HepG2 (cell line): ENCODE data around the gene DUSP16. TPM values are rescaled to one million over a fixed set of nuclear protein-coding genes. Genes with fewer than 3 reads are reported as not detected.

Source experiments
- ATAC-seq: fragments of 200-7000 bp; cut with Tn5 transposase; 3 replicates; pipeline ENCODE4 v1.9.1; 2020; ENCODE audit warnings: mild to moderate bottlenecking, moderate library complexity
- BruUV-seq: library from RNA; stranded (reverse); fragments of 400-500 nt; replicated peaks from 2 replicates; lab custom pipeline; 2021; lab: Mats Ljungman, UMichigan
- CTCF ChIA-PET: fragments of 300-600 bp; formaldehyde crosslinking; extraction: SDS; loops from one replicate; lab custom pipeline; 2021; ENCODE audit warnings: low total read pairs, inconsistent platforms, low intra/inter-chr PET ratio; lab: Yijun Ruan, JAX
- POLR2A ChIA-PET: fragments of 350-600 bp; sonication (Branson Sonifier 250); formaldehyde crosslinking; loops from one replicate; lab custom pipeline; 2020; ENCODE audit warnings: antibody characterized with exemption, inconsistent platforms; lab: Yijun Ruan, JAX
- DNase-seq: peaks from one replicate; pipeline ENCODE4 v3.0.0-alpha.2; 2015; ENCODE audit warnings: low spot score
- FAIRE-seq: peaks from 3 replicates; lab custom pipeline; 2011; peaks lifted over from hg19 to GRCh38; lab: Jason Lieb, UNC
- H2AFZ ChIP-seq: one replicate; pipeline ENCODE4 v1.6.1; 2011; ENCODE audit warnings: low read length, inconsistent platforms
- H3K27ac ChIP-seq: fragments of 300-600 bp; 3 replicates; pipeline ENCODE4 v1.8.0; 2011; ENCODE audit warnings: mixed run types, mild to moderate bottlenecking, mixed read lengths, low read length, inconsistent platforms; ENCODE audit not compliant: insufficient read depth; ENCODE audit errors: extremely low read length
- H3K27me3 ChIP-seq, 2 experiments: fragments of 200-600 bp in 1 of 2; 2 replicates in 1 of 2; 3 replicates in 1 of 2; pipeline versions ENCODE4 v1.6.0 to v1.8.0; 2011; ENCODE audit warnings: low read length in 2 of 2, mild to moderate bottlenecking in 2 of 2, moderate library complexity in 2 of 2, inconsistent platforms in 1 of 2; ENCODE audit not compliant: insufficient read depth in 2 of 2, control insufficient read depth in 1 of 2
- H3K36me3 ChIP-seq, 2 experiments: fragments of 200-600 bp in 1 of 2; replicated peaks in 1 of 2; 2 replicates in 1 of 2; 3 replicates in 1 of 2; pipeline versions ENCODE4 v1.5.1 to v1.8.0; 2011; ENCODE audit warnings: low read length in 2 of 2, inconsistent platforms in 1 of 2; ENCODE audit not compliant: insufficient read depth in 2 of 2, control insufficient read depth in 1 of 2
- H3K4me1 ChIP-seq: 2 replicates; pipeline ENCODE4 v1.5.1; 2012; ENCODE audit warnings: low read length, inconsistent platforms; ENCODE audit not compliant: insufficient read depth
- H3K4me2 ChIP-seq: 2 replicates; pipeline ENCODE4 v1.6.0; 2011; ENCODE audit warnings: low read depth, low read length, inconsistent platforms
- H3K4me3 ChIP-seq, 3 experiments: fragments of 200-600 bp in 1 of 3; sonication (generic), shearing (Covaris generic) in 1 of 3; replicated peaks in 1 of 3; 2 replicates each; pipeline ENCODE4 v1.5.1; 2011 to 2016; ENCODE audit warnings: low read length in 3 of 3, inconsistent platforms in 2 of 3, low read depth in 2 of 3, mild to moderate bottlenecking in 2 of 3, control low read depth in 1 of 3, mixed read lengths in 1 of 3; ENCODE audit not compliant: insufficient read depth in 1 of 3
- H3K79me2 ChIP-seq: one replicate; pipeline ENCODE4 v1.6.1; 2011; ENCODE audit warnings: low read length, inconsistent platforms; ENCODE audit not compliant: insufficient read depth
- H3K9ac ChIP-seq: 2 replicates; pipeline ENCODE4 v1.6.0; 2011; ENCODE audit warnings: mild to moderate bottlenecking, low read depth, low read length, inconsistent platforms; ENCODE audit not compliant: insufficient read depth
- H3K9me3 ChIP-seq: 2 replicates; pipeline ENCODE4 v1.5.1; 2012; ENCODE audit warnings: mild to moderate bottlenecking, low read length
- H4K20me1 ChIP-seq: 2 replicates; pipeline ENCODE4 v1.6.0; 2011; ENCODE audit warnings: inconsistent platforms, mild to moderate bottlenecking, low read length, moderate library complexity; ENCODE audit not compliant: insufficient read depth
- HMGXB3 ChIP-seq: sonication (generic); formaldehyde crosslinking; IDR thresholded peaks from 2 replicates; pipeline ENCODE4 v1.4.0; 2020; ENCODE audit warnings: missing genetic modification reagents, borderline replicate concordance
- NFATC3 ChIP-seq: sonication (generic); formaldehyde crosslinking; IDR thresholded peaks from 2 replicates; pipeline ENCODE4 v1.5.1; 2020; ENCODE audit warnings: mild to moderate bottlenecking, missing genetic modification reagents
- NR3C1 ChIP-seq: sonication (generic); formaldehyde crosslinking; IDR thresholded peaks from 2 replicates; pipeline ENCODE4 v1.4.0; 2020; ENCODE audit warnings: missing genetic modification reagents
- REPIN1 ChIP-seq: sonication (generic); formaldehyde crosslinking; IDR thresholded peaks from 2 replicates; pipeline ENCODE4 v1.8.0; 2022; ENCODE audit warnings: missing genetic modification reagents, low read depth, mild to moderate bottlenecking, borderline replicate concordance
- RFXAP ChIP-seq: sonication (generic); formaldehyde crosslinking; IDR thresholded peaks from 2 replicates; pipeline ENCODE4 v1.4.0; 2020; ENCODE audit warnings: missing genetic modification reagents, borderline replicate concordance
- ZNF3 ChIP-seq: IDR thresholded peaks from 2 replicates; pipeline ENCODE4 v1.7.0; 2017; ENCODE audit warnings: inconsistent platforms
- ZNF333 ChIP-seq: sonication (generic); formaldehyde crosslinking; IDR thresholded peaks from 2 replicates; pipeline ENCODE4 v1.4.0; 2020; ENCODE audit warnings: mild to moderate bottlenecking, missing genetic modification reagents, borderline replicate concordance
- ZNF609 ChIP-seq: sonication (generic); formaldehyde crosslinking; IDR thresholded peaks from 2 replicates; pipeline ENCODE4 v1.4.0; 2020; ENCODE audit warnings: mild to moderate bottlenecking, missing genetic modification reagents, borderline replicate concordance
- WGBS: methylation state at CpG from one replicate; pipeline ENCODE4 v1.1.6; 2017; ENCODE audit warnings: low lambda C conversion rate; 5-methylcytosine and 5-hydroxymethylcytosine counted together
- in situ Hi-C: cut with HindIII; loops from 2 replicates; pipeline ENCODE4 v1.10.0; 2017; ENCODE audit warnings: low pct_unique_long_range_greater_than_20kb; ENCODE audit not compliant: extremely low pct_ligation_motif_present
- intact Hi-C: fragments of 100-400 bp; cut with micrococcal nuclease; formaldehyde crosslinking; loops from one replicate; pipeline ENCODE4 v1.10.0; 2022; ENCODE audit not compliant: unreplicated experiment
- polyA plus RNA-seq, 8 experiments: library from polyadenylated mRNA; depleted of rRNA in 3 of 8; stranded (reverse) in 7 of 8; unstranded in 1 of 8; fragments of >200 nt; fragmentation: Illumina TruSeq in 4 of 8; extraction: Trizol in 4 of 8; gene quantifications; 2 replicates each; pipeline versions ENCODE4 v1.2.1 to v1.2.3, GENCODE V29; 2011 to 2016; ENCODE audit warnings: low read depth in 4 of 8, missing spikeins in 1 of 8, mixed read lengths in 1 of 8; ENCODE audit not compliant: insufficient read depth in 1 of 8
- total RNA-seq, 5 experiments: library from RNA; depleted of rRNA; stranded (reverse); fragments of >200 nt; fragmentation: Illumina TruSeq; extraction: Trizol; gene quantifications; 2 replicates each; pipeline ENCODE4 v1.2.3, GENCODE V29; 2016; ENCODE audit warnings: low read depth in 1 of 5
- TF ChIP-seq, protein P1 (sequence below): sonication (generic); formaldehyde crosslinking; IDR thresholded peaks from 2 replicates; pipeline ENCODE4 v1.8.0; 2022; ENCODE audit warnings: missing genetic modification reagents, low read depth, mild to moderate bottlenecking, borderline replicate concordance
- TF ChIP-seq, protein P2 (sequence below): sonication (generic); formaldehyde crosslinking; conservative IDR thresholded peaks from 2 replicates; pipeline ENCODE4 v1.8.0; 2022; ENCODE audit warnings: low read depth, missing genetic modification reagents

Gene DUSP16
- total and polyA plus RNA-seq, 2 of the 13 experiments (the other 11 are each of a cell fraction or from before 2014, with no cell fraction given): 45.7 to 46.6 TPM

- DNase-seq: no peak
- H3K79me2 ChIP-seq: peaks cover 74% of the 10 kb centered on the region
- in situ Hi-C loops (no loop called here), intact Hi-C loops (no loop called here)
- H3K4me3 ChIP-seq: no peak overlapping the region
- H3K27ac ChIP-seq: no peak overlapping the region
- H3K27me3 ChIP-seq: no peaks in the 10 kb centered on the region
- H3K9ac ChIP-seq: no peak overlapping the region
- over 99% methylated on average over 3 of the region's 3 CpGs for WGBS
- H2AFZ ChIP-seq: no peak overlapping the region
- peaks cover 14 to 53% of the 10 kb centered on the region in 2 experiments; a peak in 4 of 5 replicates for H3K36me3 ChIP-seq
- no peak for FAIRE-seq
- H3K4me2 ChIP-seq: no peak overlapping the region
- no peaks in the 10 kb centered on the region for H3K9me3 ChIP-seq
- ATAC-seq: no peak
- POLR2A ChIA-PET: no interaction called here
- CTCF ChIA-PET: no interaction called here
- BruUV-seq: no TSS peak
- H3K4me1 ChIP-seq: peaks cover 24% of the 10 kb centered on the region
- H4K20me1 ChIP-seq: peaks cover 5% of the 10 kb centered on the region; the same call in 1 of the 2 replicates
- TF ChIP-seq, protein P1, sequence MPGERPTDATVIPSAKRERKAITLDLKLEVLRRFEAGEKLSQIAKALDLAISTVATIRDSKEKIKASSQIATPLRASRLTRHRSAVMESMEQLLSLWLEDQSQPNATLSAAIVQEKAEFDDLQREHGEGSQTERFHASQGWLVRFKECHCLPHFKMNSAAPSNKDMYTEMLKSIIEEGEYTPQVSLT: no peak
- TF ChIP-seq HMGXB3 (CRISPR knock-in tag): no peak
- no peak for TF ChIP-seq RFXAP
- TF ChIP-seq ZNF609 (CRISPR knock-in tag): no peak
- no peak for TF ChIP-seq ZNF333
- TF ChIP-seq ZNF3 (CRISPR knock-in tag): no peak
- no peak for TF ChIP-seq REPIN1 (CRISPR knock-in tag)
- no peak for TF ChIP-seq NFATC3 (CRISPR knock-in tag)
- TF ChIP-seq NR3C1 (CRISPR knock-in tag): no peak
- TF ChIP-seq, protein P2, sequence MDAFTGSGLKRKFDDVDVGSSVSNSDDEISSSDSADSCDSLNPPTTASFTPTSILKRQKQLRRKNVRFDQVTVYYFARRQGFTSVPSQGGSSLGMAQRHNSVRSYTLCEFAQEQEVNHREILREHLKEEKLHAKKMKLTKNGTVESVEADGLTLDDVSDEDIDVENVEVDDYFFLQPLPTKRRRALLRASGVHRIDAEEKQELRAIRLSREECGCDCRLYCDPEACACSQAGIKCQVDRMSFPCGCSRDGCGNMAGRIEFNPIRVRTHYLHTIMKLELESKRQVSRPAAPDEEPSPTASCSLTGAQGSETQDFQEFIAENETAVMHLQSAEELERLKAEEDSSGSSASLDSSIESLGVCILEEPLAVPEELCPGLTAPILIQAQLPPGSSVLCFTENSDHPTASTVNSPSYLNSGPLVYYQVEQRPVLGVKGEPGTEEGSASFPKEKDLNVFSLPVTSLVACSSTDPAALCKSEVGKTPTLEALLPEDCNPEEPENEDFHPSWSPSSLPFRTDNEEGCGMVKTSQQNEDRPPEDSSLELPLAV: no peak
These were observed 51.5 kb downstream of the DUSP16 start for GRCh38 chr12:12511021-12511783.
